GM12878 (cell line): ENCODE data around the gene COL15A1. TPM values are rescaled to one million over a fixed set of nuclear protein-coding genes. Genes with fewer than 3 reads are reported as not detected.

Experiments used
- ATAC-seq: fragments of 200-7000 bp; cut with Tn5 transposase; 3 replicates; pipeline ENCODE4 v1.9.1; 2020; ENCODE audit warnings: mild to moderate bottlenecking, moderate library complexity
- BruUV-seq: library from RNA; stranded (reverse); fragments of 400-500 nt; replicated peaks from 2 replicates; lab custom pipeline; 2021; lab: Mats Ljungman, UMichigan
- CTCF ChIA-PET: fragments of 300-600 bp; sonication (Branson Sonifier 250); formaldehyde crosslinking; extraction: SDS; loops from one replicate; lab custom pipeline; 2021; ENCODE audit warnings: inconsistent platforms; lab: Yijun Ruan, JAX
- POLR2A ChIA-PET: fragments of 350-600 bp; formaldehyde crosslinking; extraction: SDS; loops from one replicate; lab custom pipeline; 2021; ENCODE audit warnings: inconsistent platforms; lab: Charles Lee
- RAD21 ChIA-PET: fragments of 300-600 bp; sonication (Branson Sonifier 250); formaldehyde crosslinking; loops from one replicate; lab custom pipeline; 2023; ENCODE audit warnings: antibody characterized with exemption; ENCODE audit not compliant: unreplicated experiment; lab: Charles Lee
- SMC1A ChIA-PET: fragments of 300-600 bp; sonication (Branson Sonifier 250); formaldehyde crosslinking; loops from one replicate; lab custom pipeline; 2023; ENCODE audit not compliant: unreplicated experiment, uncharacterized antibody; lab: Charles Lee
- DNase-seq: peaks from one replicate; pipeline ENCODE4 v3.0.0-alpha.2; 2011; ENCODE audit warnings: low read depth, low spot score
- FAIRE-seq: peaks from 3 replicates; lab custom pipeline; 2011; peaks lifted over from hg19 to GRCh38; lab: Jason Lieb, UNC
- H2AFZ ChIP-seq: 2 replicates; pipeline ENCODE4 v1.6.0; 2011; ENCODE audit warnings: low read depth, low read length, control low read depth; ENCODE audit not compliant: control insufficient read depth
- H3K27ac ChIP-seq: 2 replicates; pipeline ENCODE4 v1.5.1; 2011; ENCODE audit warnings: control low read depth; ENCODE audit not compliant: control insufficient read depth, insufficient read depth
- H3K27me3 ChIP-seq, 2 experiments: replicated peaks in 1 of 2; 2 replicates each; pipeline versions ENCODE4 v1.6.0 to v1.6.1; 2011; ENCODE audit warnings: low read length in 1 of 2; ENCODE audit not compliant: control insufficient read depth in 2 of 2, insufficient read depth in 2 of 2
- H3K36me3 ChIP-seq, 2 experiments: 2 replicates each; pipeline ENCODE4 v1.5.1; 2011; ENCODE audit warnings: low read length in 1 of 2; ENCODE audit not compliant: control insufficient read depth in 2 of 2, insufficient read depth in 2 of 2
- H3K4me1 ChIP-seq: 2 replicates; pipeline ENCODE4 v1.6.1; 2011; ENCODE audit warnings: mild to moderate bottlenecking, low read length, moderate library complexity, mixed read lengths; ENCODE audit not compliant: control insufficient read depth, insufficient read depth
- H3K4me2 ChIP-seq: 2 replicates; pipeline ENCODE4 v1.6.0; 2011; ENCODE audit warnings: control low read depth; ENCODE audit not compliant: control insufficient read depth, insufficient read depth
- H3K4me3 ChIP-seq: fragments of 200-600 bp; sonication (generic); 2 replicates; pipeline ENCODE4 v1.5.1; 2016
- H3K79me2 ChIP-seq: 2 replicates; pipeline ENCODE4 v1.6.0; 2011; ENCODE audit warnings: low read length; ENCODE audit not compliant: control insufficient read depth, insufficient read depth
- H3K9ac ChIP-seq: 2 replicates; pipeline ENCODE4 v1.8.0; 2011; ENCODE audit warnings: low read length, control low read depth, mixed read lengths; ENCODE audit not compliant: control insufficient read depth, insufficient read depth
- H3K9me3 ChIP-seq: replicated peaks from 3 replicates; pipeline ENCODE4 v1.5.1; 2011; ENCODE audit warnings: mild to moderate bottlenecking, low read length; ENCODE audit not compliant: control insufficient read depth, insufficient read depth
- H4K20me1 ChIP-seq: 2 replicates; pipeline ENCODE4 v1.6.0; 2011; ENCODE audit not compliant: control insufficient read depth, insufficient read depth
- BCL11A ChIP-seq: IDR thresholded peaks from 2 replicates; pipeline ENCODE4 v1.6.1; 2011; ENCODE audit warnings: low read depth, low read length
- CHD2 ChIP-seq: IDR thresholded peaks from 2 replicates; pipeline ENCODE4 v1.6.1; 2011; ENCODE audit warnings: low read depth, low read length, improper control_type of control experiment, borderline replicate concordance
- EED ChIP-seq: sonication (generic); IDR thresholded peaks from 2 replicates; pipeline ENCODE4 v1.6.1; 2016; ENCODE audit warnings: antibody characterized with exemption, low read depth
- FOS ChIP-seq: IDR thresholded peaks from 3 replicates; pipeline ENCODE4 v1.6.1; 2011; ENCODE audit warnings: borderline replicate concordance; ENCODE audit not compliant: insufficient read length; ENCODE audit errors: extremely low read depth
- SREBF1 ChIP-seq: IDR thresholded peaks from 2 replicates; pipeline ENCODE4 v1.6.1; 2012; ENCODE audit warnings: mild to moderate bottlenecking, low read length
- STAT3 ChIP-seq: IDR thresholded peaks from 2 replicates; pipeline ENCODE4 v1.6.1; 2011; ENCODE audit warnings: low read depth, low read length, improper control_type of control experiment
- TBL1XR1 ChIP-seq: IDR thresholded peaks from 2 replicates; pipeline ENCODE4 v1.6.1; 2012; ENCODE audit warnings: low read depth, low read length, improper control_type of control experiment
- YBX1 ChIP-seq: fragments of 450-650 bp; IDR thresholded peaks from 2 replicates; pipeline ENCODE4 v1.6.1; 2016; ENCODE audit warnings: antibody characterized with exemption
- ZBTB4 ChIP-seq: fragments of 450-650 bp; formaldehyde crosslinking; IDR thresholded peaks from 2 replicates; pipeline ENCODE4 v1.4.0; 2022; ENCODE audit warnings: mild to moderate bottlenecking, moderate library complexity
- ZNF274 ChIP-seq: IDR thresholded peaks from one replicate; pipeline ENCODE4 v1.8.0; 2011; ENCODE audit not compliant: insufficient read length, insufficient read depth
- WGBS: methylation state at CpG from one replicate; pipeline ENCODE4 v1.1.6; 2016; ENCODE audit warnings: low lambda C conversion rate; ENCODE audit not compliant: insufficient replicate concordance, insufficient coverage; ENCODE audit errors: missing lambda C conversion rate; 5-methylcytosine and 5-hydroxymethylcytosine counted together
- in situ Hi-C: fragments of 300-500 bp; cut with MboI; formaldehyde crosslinking; loops from 9 replicates; pipeline ENCODE4 v1.14.3; 2018; ENCODE audit warnings: mixed read lengths
- intact Hi-C: fragments of 100-400 bp; cut with micrococcal nuclease; formaldehyde crosslinking; loops from one replicate; pipeline ENCODE4 v1.14.2; 2022; ENCODE audit not compliant: unreplicated experiment
- polyA plus RNA-seq, 11 experiments: library from polyadenylated mRNA; depleted of rRNA in 4 of 11; unstranded in 6 of 11; stranded (reverse) in 5 of 11; fragments of >200 nt; fragmentation: Nextera tagmentation in 4 of 11; fragmentation: Illumina TruSeq in 1 of 11; extraction: Ambion mirVana in 4 of 11; extraction: Trizol in 1 of 11; gene quantifications; 1 replicate in 1 of 11; 2 replicates in 10 of 11; pipeline versions ENCODE4 v1.2.1 to v1.2.3, GENCODE V29; 2011 to 2016; ENCODE audit warnings: inconsistent platforms in 2 of 11, missing spikeins in 2 of 11, low read depth in 1 of 11
- total RNA-seq, 4 experiments: library from RNA; depleted of rRNA in 3 of 4; stranded (reverse); fragments of >200 nt in 3 of 4; fragmentation: Illumina TruSeq in 1 of 4; extraction: Trizol in 1 of 4; gene quantifications; 2 replicates each; pipeline versions ENCODE4 v1.2.1 to v1.2.3, GENCODE V29; 2013 to 2021
- TF ChIP-seq, protein P1 (sequence below): IDR thresholded peaks from 2 replicates; pipeline ENCODE4 v1.6.1; 2011; ENCODE audit warnings: mild to moderate bottlenecking, low read depth, low read length, moderate library complexity; ENCODE audit not compliant: insufficient replicate concordance
- TF ChIP-seq, protein P2 (sequence below): fragments of 450-650 bp; IDR thresholded peaks from 2 replicates; pipeline ENCODE4 v1.6.1; 2017; ENCODE audit warnings: borderline replicate concordance

COL15A1 gene
- total and polyA plus RNA-seq, 10 of the 15 experiments (the other 5 are each of a cell fraction or from before 2014, with no cell fraction given) = 0.01 to 0.28 (median 0.06) TPM; not detected in 2

DNA sequence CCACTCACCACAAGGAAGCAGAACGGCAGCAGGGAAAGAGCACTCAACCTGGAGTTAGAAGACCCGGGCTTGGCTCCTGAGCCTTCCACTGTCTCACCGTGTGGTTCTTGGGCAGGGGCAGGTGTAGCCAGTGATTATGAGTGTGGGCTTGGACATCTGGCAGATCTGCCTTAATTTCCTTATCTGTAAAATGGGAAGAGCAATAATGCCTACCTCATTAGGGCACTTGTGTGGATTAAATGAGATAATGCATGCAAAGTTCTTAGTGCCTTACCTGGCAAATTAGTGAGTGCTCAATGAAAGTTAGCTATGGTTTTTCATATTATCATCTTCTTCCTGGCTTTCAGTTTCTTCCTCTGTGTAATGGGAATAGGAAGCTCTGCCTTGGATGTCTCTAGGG, 28.1 kb upstream of the COL15A1 start:
- H4K20me1 ChIP-seq = no peaks in the 10 kb centered on the region
- H3K4me2 ChIP-seq = no peak overlapping the region
- POLR2A ChIA-PET = no interaction called here
- no peak overlapping the region for H2AFZ ChIP-seq
- H3K27me3 ChIP-seq = no peaks in the 10 kb centered on the region; a peak in 2 of 4 replicates
- DNase-seq (no peak), ATAC-seq (no peak), FAIRE-seq (no peak)
- H3K9ac ChIP-seq = no peak overlapping the region
- in situ Hi-C loops = no loop called here
- SMC1A ChIA-PET = no interaction called here
- intact Hi-C loops = no loop called here
- no peaks in the 10 kb centered on the region for H3K79me2 ChIP-seq
- BruUV-seq = no TSS peak
- TF ChIP-seq FOS (no peak), ZBTB4 (CRISPR knock-in tag) (no peak), EED (no peak), STAT3 (no peak), TBL1XR1 (no peak), BCL11A (no peak), CHD2 (no peak), SREBF1 (no peak), YBX1 (no peak), ZNF274 (no peak)
- TF ChIP-seq, protein P1, sequence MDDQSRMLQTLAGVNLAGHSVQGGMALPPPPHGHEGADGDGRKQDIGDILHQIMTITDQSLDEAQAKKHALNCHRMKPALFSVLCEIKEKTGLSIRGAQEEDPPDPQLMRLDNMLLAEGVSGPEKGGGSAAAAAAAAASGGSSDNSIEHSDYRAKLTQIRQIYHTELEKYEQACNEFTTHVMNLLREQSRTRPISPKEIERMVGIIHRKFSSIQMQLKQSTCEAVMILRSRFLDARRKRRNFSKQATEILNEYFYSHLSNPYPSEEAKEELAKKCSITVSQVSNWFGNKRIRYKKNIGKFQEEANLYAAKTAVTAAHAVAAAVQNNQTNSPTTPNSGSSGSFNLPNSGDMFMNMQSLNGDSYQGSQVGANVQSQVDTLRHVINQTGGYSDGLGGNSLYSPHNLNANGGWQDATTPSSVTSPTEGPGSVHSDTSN = no peak
- TF ChIP-seq, protein P2, sequence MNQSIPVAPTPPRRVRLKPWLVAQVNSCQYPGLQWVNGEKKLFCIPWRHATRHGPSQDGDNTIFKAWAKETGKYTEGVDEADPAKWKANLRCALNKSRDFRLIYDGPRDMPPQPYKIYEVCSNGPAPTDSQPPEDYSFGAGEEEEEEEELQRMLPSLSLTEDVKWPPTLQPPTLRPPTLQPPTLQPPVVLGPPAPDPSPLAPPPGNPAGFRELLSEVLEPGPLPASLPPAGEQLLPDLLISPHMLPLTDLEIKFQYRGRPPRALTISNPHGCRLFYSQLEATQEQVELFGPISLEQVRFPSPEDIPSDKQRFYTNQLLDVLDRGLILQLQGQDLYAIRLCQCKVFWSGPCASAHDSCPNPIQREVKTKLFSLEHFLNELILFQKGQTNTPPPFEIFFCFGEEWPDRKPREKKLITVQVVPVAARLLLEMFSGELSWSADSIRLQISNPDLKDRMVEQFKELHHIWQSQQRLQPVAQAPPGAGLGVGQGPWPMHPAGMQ = no peak
- 86% methylated on average over 3 of the region's 3 CpGs for WGBS
- H3K4me3 ChIP-seq = no peak overlapping the region
- CTCF ChIA-PET = interaction anchor here (0.9 to 1.4 kb wide), 2 partner anchors 9 to 137 kb away, joined by 3 to 4 read pairs; no protein-coding TSS in a partner anchor
- H3K4me1 ChIP-seq = no peaks in the 10 kb centered on the region
- H3K27ac ChIP-seq = no peak overlapping the region
- H3K36me3 ChIP-seq = no peaks in the 10 kb centered on the region
- H3K9me3 ChIP-seq = no peaks in the 10 kb centered on the region
- RAD21 ChIA-PET = no interaction called here
